Right lung (tissue), 5 donors: ENCODE measurements around the gene DBET. TPM values are rescaled to one million over a fixed set of nuclear protein-coding genes. Genes with fewer than 3 reads are reported as not detected.

Source experiments
- polyA plus RNA-seq, 5 donors: library from polyadenylated mRNA; unstranded; fragments of 120-200 nt; gene quantifications; one replicate each; pipeline versions ENCODE4 v1.2.1 to v1.2.3, GENCODE V29; 2013; ENCODE audit warnings: inconsistent platforms in 1 of 5, low replicate concordance in 1 of 5; ENCODE audit not compliant: insufficient read length in 5 of 5, insufficient read depth in 1 of 5

DBET gene
- polyA plus RNA-seq, 5 donors: not detected

Other genes starting within 250 kb of the DBET start
- 10 to 100 TPM; 47.1 to 72.5 (median 49.4) TPM for gene FRG1, start 123.6 kb upstream of the DBET start, polyA plus RNA-seq
- under 1 TPM in 2 of 5 donors, not detected in 3; 0.05 to 0.06 TPM for gene FRG2, start 37.2 kb upstream of the DBET start, polyA plus RNA-seq
- gene DUX4, start 109.3 kb downstream of the DBET start, polyA plus RNA-seq: under 1 TPM in 3 of 5 donors, not detected in 2; 0.51 to 0.93 (median 0.60) TPM